Neural crest cell (in vitro differentiated cells): ENCODE results near the gene PSMD3. TPM values are rescaled to one million over a fixed set of nuclear protein-coding genes. Genes with fewer than 3 reads are reported as not detected.
A peak's percentile ranks its signal among the peaks of the same experiment; 100 is the strongest.

Experiments
- DNase-seq: peaks from one replicate; pipeline ENCODE4 v3.0.0; 2021; ENCODE audit warnings: low read depth, mixed read lengths, low spot score
- H3K27ac Mint-ChIP-seq: one replicate; pipeline ENCODE4 v1.8.0; 2021; ENCODE audit warnings: mild to moderate bottlenecking, mixed read lengths; ENCODE audit not compliant: unreplicated experiment
- H3K27me3 Mint-ChIP-seq: 2 replicates; pipeline ENCODE4 v1.8.0; 2021; ENCODE audit warnings: low read depth, mild to moderate bottlenecking, mixed read lengths
- H3K36me3 Mint-ChIP-seq: 2 replicates; pipeline ENCODE4 v1.8.0; 2021; ENCODE audit warnings: low read depth, mild to moderate bottlenecking, mixed read lengths
- H3K4me1 Mint-ChIP-seq: 2 replicates; pipeline ENCODE4 v1.8.0; 2021; ENCODE audit warnings: mixed read lengths
- H3K4me3 Mint-ChIP-seq: one replicate; pipeline ENCODE4 v1.8.0; 2021; ENCODE audit warnings: mild to moderate bottlenecking, mixed read lengths
- H3K9me3 Mint-ChIP-seq: 2 replicates; pipeline ENCODE4 v1.8.0; 2021; ENCODE audit warnings: mixed read lengths
- CTCF ChIP-seq: fragments of 200-600 bp; sonication (generic); conservative IDR thresholded peaks from 2 replicates; pipeline ENCODE4 v1.5.0; 2021; ENCODE audit warnings: antibody characterized with exemption, mild to moderate bottlenecking
- total RNA-seq: library from RNA; stranded (reverse); gene quantifications from 2 replicates; pipeline ENCODE4 v1.2.1, GENCODE V29; 2021

The PSMD3 gene
- total RNA-seq, 1 donor from 2014 or later = 157 TPM

GRCh38 chr17:39952680-39953470, 27.7 kb upstream of the PSMD3 start:
- Mint-ChIP-seq H3K27ac (peak overlapping the region; percentile 35), H3K4me3 (peak overlapping the region; percentile 68), H3K9me3 (no peaks in the 10 kb centered on the region), H3K4me1 (peaks cover 29% of the 10 kb centered on the region), H3K36me3 (no peaks in the 10 kb centered on the region), H3K27me3 (no peaks in the 10 kb centered on the region)
- peak; percentile 91 for DNase-seq
- no peak for TF ChIP-seq CTCF

- no peak for TF ChIP-seq CTCF
- no peak for DNase-seq
- Mint-ChIP-seq H3K27ac (peak overlapping the region; percentile 35), H3K27me3 (no peaks in the 10 kb centered on the region), H3K9me3 (no peaks in the 10 kb centered on the region), H3K4me1 (peaks cover 26% of the 10 kb centered on the region), H3K4me3 (peak overlapping the region; percentile 68), H3K36me3 (no peaks in the 10 kb centered on the region)
Observed at GRCh38 chr17:39953471-39953888, 27.1 kb upstream of the PSMD3 start.

DNA sequence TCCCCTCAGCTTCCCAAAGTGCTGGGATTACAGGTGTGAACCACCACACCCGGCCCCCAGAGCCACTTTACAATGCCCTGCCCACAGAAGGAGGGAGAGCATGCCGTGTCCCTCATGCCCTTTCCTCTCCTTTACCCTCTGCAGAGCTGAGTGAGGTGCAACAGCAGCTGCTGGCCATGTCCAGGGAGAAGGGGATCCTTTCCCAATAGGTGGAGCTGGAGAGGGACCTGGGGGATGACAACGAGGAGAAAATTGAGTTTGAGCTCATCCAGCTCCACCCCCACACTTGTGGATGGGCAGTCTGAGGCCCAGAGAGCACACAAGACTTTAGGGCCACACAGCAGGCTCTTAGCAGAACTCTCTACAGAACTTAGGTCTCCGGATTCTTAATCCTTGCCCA, 25.7 kb upstream of the PSMD3 start:
- Mint-ChIP-seq H3K27me3 (no peaks in the 10 kb centered on the region), H3K4me3 (no peak overlapping the region), H3K36me3 (no peaks in the 10 kb centered on the region), H3K4me1 (peaks cover 17% of the 10 kb centered on the region), H3K27ac (no peak overlapping the region), H3K9me3 (no peaks in the 10 kb centered on the region)
- no peak for TF ChIP-seq CTCF
- DNase-seq = no peak

DNA sequence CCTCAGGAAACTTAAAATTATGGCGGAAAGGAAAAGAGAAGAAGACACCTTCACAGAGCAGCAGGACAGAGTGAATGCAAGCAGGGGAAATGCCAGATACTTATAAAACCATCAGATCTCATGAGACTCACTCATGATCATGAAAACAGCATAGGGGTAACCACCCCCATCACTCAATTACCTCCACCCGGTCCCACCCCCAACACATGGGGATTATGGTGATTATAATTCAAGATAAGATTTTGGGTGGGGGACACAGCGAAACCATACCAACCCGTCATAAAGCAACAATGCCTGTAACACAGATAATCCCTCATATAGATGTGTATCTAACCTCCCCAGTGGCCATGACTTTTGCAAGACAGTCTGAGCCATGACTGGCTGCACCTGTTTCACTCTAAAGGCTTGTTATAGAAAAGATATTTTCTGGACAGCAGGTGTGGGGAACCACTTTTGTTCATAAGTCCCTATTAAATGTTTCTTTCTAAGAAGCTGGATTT, 24.8 kb upstream of the PSMD3 start:
- no peaks in the 10 kb centered on the region for H3K36me3 Mint-ChIP-seq
- no peak overlapping the region for H3K4me3 Mint-ChIP-seq
- H3K27me3 Mint-ChIP-seq = peaks cover 2% of the 10 kb centered on the region
- TF ChIP-seq CTCF = no peak
- no peak overlapping the region for H3K27ac Mint-ChIP-seq
- H3K9me3 Mint-ChIP-seq = no peaks in the 10 kb centered on the region
- DNase-seq = no peak
- H3K4me1 Mint-ChIP-seq = peaks cover 17% of the 10 kb centered on the region

GRCh38 chr17:39960524-39961041, 20.0 kb upstream of the PSMD3 start:
- peaks cover 5% of the 10 kb centered on the region for H3K4me1 Mint-ChIP-seq
- no peak for TF ChIP-seq CTCF
- H3K27ac Mint-ChIP-seq = no peak overlapping the region
- no peak for DNase-seq
- peaks cover 16% of the 10 kb centered on the region for H3K27me3 Mint-ChIP-seq
- no peaks in the 10 kb centered on the region for H3K36me3 Mint-ChIP-seq
- no peaks in the 10 kb centered on the region for H3K9me3 Mint-ChIP-seq
- no peak overlapping the region for H3K4me3 Mint-ChIP-seq
